Measurements from ENCODE around the gene ZDHHC24. TPM values are rescaled to one million over a fixed set of nuclear protein-coding genes. Genes with fewer than 3 reads are reported as not detected.
"Not testable (repeated sequence)": the region's sequence is repeated elsewhere in the genome, so short reads cannot be mapped to it uniquely, and the experiment has no call there.

The ZDHHC24 gene
- total RNA-seq, 2 donors from 2014 or later, result 7.7 to 10.7 TPM

DNA sequence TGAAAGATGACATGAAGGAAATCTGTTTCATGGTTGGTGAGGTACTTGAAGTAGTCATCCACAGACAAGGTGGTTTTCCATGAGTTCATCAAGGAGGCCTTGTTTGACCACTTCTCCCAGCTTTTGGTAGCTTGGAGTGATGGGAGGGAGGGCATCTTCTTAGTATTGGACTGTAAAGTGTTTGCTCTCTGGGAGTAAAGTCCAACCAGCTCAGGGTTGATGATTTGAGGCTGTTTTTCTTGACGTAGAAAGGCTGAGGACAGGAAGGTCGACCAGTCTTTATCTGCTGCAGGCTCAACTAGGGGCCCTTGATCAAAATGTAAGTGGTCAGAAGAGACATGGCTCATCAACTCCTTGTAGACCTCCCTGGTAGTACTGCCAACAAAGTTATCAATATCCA lies 45.3 kb upstream of the ZDHHC24 start:
- Histone ChIP-seq H3K27me3 (no peaks in the 10 kb centered on the region), H3K36me3 (no peaks in the 10 kb centered on the region), H3K27ac (no peak overlapping the region), H3K4me1 (peaks cover 5% of the 10 kb centered on the region), H3K4me3 (no peak overlapping the region), H3K9ac (ENCODE audit: low read depth in 2 of 2, low read length in 2 of 2) (no peak overlapping the region), H3K9me3 (no peaks in the 10 kb centered on the region)
- DNase-seq, result no peak
- TF ChIP-seq, protein P1, sequence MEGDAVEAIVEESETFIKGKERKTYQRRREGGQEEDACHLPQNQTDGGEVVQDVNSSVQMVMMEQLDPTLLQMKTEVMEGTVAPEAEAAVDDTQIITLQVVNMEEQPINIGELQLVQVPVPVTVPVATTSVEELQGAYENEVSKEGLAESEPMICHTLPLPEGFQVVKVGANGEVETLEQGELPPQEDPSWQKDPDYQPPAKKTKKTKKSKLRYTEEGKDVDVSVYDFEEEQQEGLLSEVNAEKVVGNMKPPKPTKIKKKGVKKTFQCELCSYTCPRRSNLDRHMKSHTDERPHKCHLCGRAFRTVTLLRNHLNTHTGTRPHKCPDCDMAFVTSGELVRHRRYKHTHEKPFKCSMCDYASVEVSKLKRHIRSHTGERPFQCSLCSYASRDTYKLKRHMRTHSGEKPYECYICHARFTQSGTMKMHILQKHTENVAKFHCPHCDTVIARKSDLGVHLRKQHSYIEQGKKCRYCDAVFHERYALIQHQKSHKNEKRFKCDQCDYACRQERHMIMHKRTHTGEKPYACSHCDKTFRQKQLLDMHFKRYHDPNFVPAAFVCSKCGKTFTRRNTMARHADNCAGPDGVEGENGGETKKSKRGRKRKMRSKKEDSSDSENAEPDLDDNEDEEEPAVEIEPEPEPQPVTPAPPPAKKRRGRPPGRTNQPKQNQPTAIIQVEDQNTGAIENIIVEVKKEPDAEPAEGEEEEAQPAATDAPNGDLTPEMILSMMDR (IDR thresholded peaks at IDR 0.05), result no peak
- intact Hi-C loops (cut with DNase I), result loop anchor here (10.0 kb wide), 1 partner anchor 244 kb away; no protein-coding TSS in a partner anchor

DNA sequence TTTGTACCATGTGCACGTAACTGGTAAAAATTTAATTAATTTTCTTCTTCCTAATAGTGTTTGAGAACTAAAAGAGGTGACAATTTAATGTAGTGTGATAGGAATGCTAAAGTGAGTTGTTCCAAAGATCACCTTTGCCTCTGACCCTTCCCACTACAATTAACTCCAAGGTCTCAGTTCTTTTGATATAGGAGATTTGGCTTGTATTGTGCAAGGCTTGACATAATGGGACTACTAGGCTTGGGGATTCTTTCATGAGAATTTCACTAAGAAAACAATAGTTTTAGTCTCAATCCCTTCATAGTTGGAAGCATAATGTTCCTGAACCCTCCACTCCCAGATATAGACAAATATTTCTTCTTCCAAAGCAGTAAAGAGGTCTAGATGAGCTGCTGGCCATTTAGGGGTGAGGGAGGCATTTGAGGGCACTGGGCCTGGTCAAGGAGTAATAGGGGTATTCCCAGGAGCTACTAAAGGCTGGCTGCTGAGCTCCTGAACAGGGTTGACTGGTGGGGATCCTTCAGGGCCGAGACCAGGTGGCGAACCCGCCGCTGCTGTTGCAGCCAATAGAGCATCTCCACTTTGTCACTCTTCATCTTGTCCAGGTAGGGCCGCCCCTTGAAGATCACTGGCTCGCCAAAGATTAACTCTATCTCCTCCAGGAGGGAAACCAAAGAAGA lies 44.3 kb upstream of the ZDHHC24 start:
- H3K9me3 ChIP-seq, result no peaks in the 10 kb centered on the region
- H3K4me3 ChIP-seq, result no peak overlapping the region
- intact Hi-C loops (cut with DNase I), result loop anchor here (10.0 kb wide), 1 partner anchor 245 kb away; no protein-coding TSS in a partner anchor
- no peaks in the 10 kb centered on the region for H3K27me3 ChIP-seq
- TF ChIP-seq, protein P1 (IDR thresholded peaks at IDR 0.05), result no peak
- DNase-seq, result no peak
- H3K36me3 ChIP-seq, result no peaks in the 10 kb centered on the region
- no peak overlapping the region for H3K27ac ChIP-seq
- no peak overlapping the region for H3K9ac ChIP-seq (ENCODE audit: low read depth in 2 of 2, low read length in 2 of 2)
- H3K4me1 ChIP-seq, result peaks cover 5% of the 10 kb centered on the region

DNA sequence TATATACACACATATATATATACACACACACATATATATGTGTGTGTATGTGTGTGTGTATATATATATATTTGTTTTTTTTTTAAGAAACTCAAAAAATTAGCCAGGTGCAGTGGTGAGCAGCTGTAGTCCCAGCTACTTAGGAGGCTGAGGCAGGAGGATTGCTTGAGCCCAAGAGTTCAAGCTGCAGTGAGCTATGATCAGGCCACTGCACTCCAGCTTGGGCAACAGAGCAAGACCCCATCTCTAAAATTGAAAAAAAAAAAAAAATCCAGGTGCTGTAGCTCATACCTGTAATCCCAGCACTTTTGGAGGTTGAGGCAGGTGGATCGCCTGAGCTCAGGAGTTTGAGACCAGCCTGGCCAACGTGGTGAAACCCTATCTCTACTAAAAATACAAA lies 43.5 kb upstream of the ZDHHC24 start:
- H3K27me3 ChIP-seq; H3K4me3 ChIP-seq; H3K27ac ChIP-seq; H3K36me3 ChIP-seq; H3K9ac ChIP-seq (ENCODE audit: low read depth in 2 of 2, low read length in 2 of 2); H3K9me3 ChIP-seq; H3K4me1 ChIP-seq; intact Hi-C loops (cut with DNase I); DNase-seq: not testable (repeated sequence)

DNA sequence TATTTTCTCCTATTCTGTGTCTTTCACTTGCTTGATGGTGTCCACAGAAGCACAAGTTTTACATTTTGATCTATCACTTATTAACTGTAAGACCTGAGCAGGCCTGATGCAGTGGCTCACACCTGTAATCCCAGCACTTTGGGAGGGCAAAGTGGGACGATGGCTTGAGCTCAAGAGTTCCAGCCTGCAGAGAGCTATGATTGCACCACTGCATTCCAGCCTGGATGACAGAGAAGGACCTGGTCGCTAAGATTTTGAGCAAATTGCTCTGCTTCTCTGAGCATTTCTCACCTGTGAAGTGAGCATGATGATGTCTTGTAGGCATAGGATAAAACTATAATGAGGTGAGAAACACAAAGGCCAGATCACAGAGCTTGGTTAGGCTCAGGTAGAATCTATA lies 40.3 kb upstream of the ZDHHC24 start:
- Histone ChIP-seq H3K9ac (ENCODE audit: low read depth in 2 of 2, low read length in 2 of 2) (no peak overlapping the region), H3K4me3 (no peak overlapping the region), H3K27me3 (no peaks in the 10 kb centered on the region), H3K9me3 (no peaks in the 10 kb centered on the region), H3K4me1 (no peaks in the 10 kb centered on the region), H3K27ac (no peak overlapping the region), H3K36me3 (no peaks in the 10 kb centered on the region)
- TF ChIP-seq, protein P1 (IDR thresholded peaks at IDR 0.05), result no peak
- DNase-seq, result no peak
- intact Hi-C loops (cut with DNase I), result no loop called here

DNA sequence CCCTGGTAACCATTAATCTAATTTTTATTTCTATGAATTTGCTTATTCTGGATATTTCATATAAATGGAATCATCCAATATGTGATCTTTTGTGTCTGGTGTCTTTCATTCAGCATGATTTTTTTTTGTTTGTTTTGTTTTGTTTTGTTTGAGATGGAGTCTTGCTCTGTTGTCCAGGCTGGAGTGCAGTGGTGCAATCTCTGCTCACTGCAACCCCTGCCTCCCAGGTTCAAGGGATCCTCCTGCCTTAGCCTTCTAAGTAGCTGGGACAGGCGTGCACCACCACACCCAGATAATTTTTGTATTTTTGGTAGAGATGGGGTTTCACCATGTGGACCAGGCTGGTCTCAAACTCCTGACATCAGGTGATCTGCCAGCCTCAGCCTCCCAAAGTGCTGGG lies 39.6 kb upstream of the ZDHHC24 start:
- intact Hi-C loops (cut with DNase I); H3K4me3 ChIP-seq; H3K9me3 ChIP-seq; H3K27me3 ChIP-seq; H3K9ac ChIP-seq (ENCODE audit: low read depth in 2 of 2, low read length in 2 of 2); H3K4me1 ChIP-seq; H3K36me3 ChIP-seq; H3K27ac ChIP-seq; DNase-seq: not testable (repeated sequence)

DNA sequence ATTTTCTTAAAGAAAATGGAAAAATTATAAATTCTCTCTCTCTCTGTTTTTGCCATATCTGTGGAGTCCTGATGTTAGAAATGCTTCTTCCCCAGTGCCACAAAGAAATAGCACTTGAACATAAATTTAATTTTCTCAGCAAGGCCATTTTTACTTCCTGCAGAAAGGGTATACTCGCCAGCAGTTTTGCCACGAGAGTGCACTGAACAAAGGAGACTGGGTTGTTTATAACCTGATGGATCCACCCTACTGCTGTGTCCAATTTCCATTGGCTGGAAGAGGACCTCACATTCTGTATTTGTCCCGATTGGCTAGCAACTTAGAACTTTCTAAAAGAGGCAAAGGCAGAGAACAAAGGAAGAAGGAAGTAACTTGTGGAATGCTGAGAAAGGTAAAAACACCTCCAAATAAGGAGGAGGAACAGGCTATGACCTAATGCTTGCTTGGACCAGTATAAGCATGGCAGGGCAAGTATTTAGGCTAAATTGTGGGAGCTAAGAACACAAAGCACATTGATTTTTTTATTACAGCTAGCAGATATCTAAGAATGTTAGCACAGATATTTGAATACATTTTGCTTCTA lies 36.8 kb upstream of the ZDHHC24 start:
- H3K9ac ChIP-seq (ENCODE audit: low read depth in 2 of 2, low read length in 2 of 2); H3K9me3 ChIP-seq; DNase-seq; H3K27me3 ChIP-seq; intact Hi-C loops (cut with DNase I); H3K4me3 ChIP-seq; H3K4me1 ChIP-seq; H3K36me3 ChIP-seq; H3K27ac ChIP-seq: not testable (repeated sequence)

DNA sequence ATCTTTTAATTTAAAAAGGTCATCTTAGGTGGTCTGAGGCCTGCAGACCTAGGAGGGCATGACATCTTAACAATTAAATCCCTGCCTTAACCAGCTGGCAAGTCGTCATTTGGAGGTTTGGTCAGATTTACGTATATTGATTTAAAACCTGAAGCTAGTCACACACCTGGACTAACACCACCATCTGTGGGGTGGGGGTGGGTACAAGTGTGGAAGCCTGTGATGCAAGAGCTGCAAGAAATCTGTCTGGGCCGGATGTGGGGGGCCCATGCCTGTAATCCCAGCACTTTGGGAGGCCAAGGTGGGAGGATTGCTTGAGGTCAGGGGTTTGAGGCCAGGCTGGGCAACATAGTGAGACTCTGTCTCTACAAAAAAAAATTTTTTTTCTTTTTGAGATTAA lies 35.4 kb upstream of the ZDHHC24 start:
- no peak for DNase-seq
- no peaks in the 10 kb centered on the region for H3K9me3 ChIP-seq
- intact Hi-C loops (cut with DNase I), result no loop called here
- no peaks in the 10 kb centered on the region for H3K4me1 ChIP-seq
- H3K27ac ChIP-seq, result no peak overlapping the region
- no peaks in the 10 kb centered on the region for H3K27me3 ChIP-seq
- TF ChIP-seq, protein P1 (IDR thresholded peaks at IDR 0.05), result no peak
- no peak overlapping the region for H3K4me3 ChIP-seq
- no peak overlapping the region for H3K9ac ChIP-seq (ENCODE audit: low read depth in 2 of 2, low read length in 2 of 2)
- H3K36me3 ChIP-seq, result no peaks in the 10 kb centered on the region

Data from colonic mucosa (tissue), 4 donors.